ENCODE results near the gene RPS3. TPM values are rescaled to one million over a fixed set of nuclear protein-coding genes. Genes with fewer than 3 reads are reported as not detected.
A peak's percentile ranks its signal among the peaks of the same experiment; 100 is the strongest.

RPS3 gene
- total and polyA plus RNA-seq, 9 of the 15 experiments (the other 6 are each of a cell fraction or from before 2014, with no cell fraction given): 2,700 to 5,771 (median 3,679) TPM

GRCh38 chr11:75351791-75352587 is 47.3 kb upstream of the RPS3 start (continued):
- TF ChIP-seq ELK3 (CRISPR knock-in tag; IDR thresholded peaks at IDR 0.05): no peak
- TF ChIP-seq ETS1 (conservative IDR thresholded peaks at IDR 0.05; ENCODE audit: control insufficient read depth, low read depth, low read length): no peak
- no peak for TF ChIP-seq ZNF280A (IDR thresholded peaks at IDR 0.05; ENCODE audit: low read depth, partially characterized antibody)
- no peak for TF ChIP-seq TEAD4 (IDR thresholded peaks at IDR 0.05; ENCODE audit: low read length)
- TF ChIP-seq TEAD4 (CRISPR knock-in tag; IDR thresholded peaks at IDR 0.05; ENCODE audit: borderline replicate concordance): 0 out of 2 replicates have a peak, but pooled peaks have one; percentile 6
- no peak for TF ChIP-seq ZBTB12 (CRISPR knock-in tag; IDR thresholded peaks at IDR 0.05)
- no peak for TF ChIP-seq FOXP1 (CRISPR knock-in tag; IDR thresholded peaks at IDR 0.05)
- TF ChIP-seq DACH1 (IDR thresholded peaks at IDR 0.05; ENCODE audit: partially characterized antibody): no peak
- peak; percentile 83; the same call in 1 of the 2 replicates for TF ChIP-seq PHF21A (IDR thresholded peaks at IDR 0.05; ENCODE audit: borderline replicate concordance, low read depth)
- TF ChIP-seq SIRT6 (IDR thresholded peaks at IDR 0.05; ENCODE audit: low read depth, low read length): no peak
- no peak for TF ChIP-seq KHSRP (IDR thresholded peaks at IDR 0.05)
- TF ChIP-seq SETDB1 (IDR thresholded peaks at IDR 0.05; ENCODE audit: low read length): no peak
- no peak for TF ChIP-seq ZNF318 (IDR thresholded peaks at IDR 0.05; ENCODE audit: borderline replicate concordance in 1 of 2, low read depth in 1 of 2)

All from K562 (cell line).